ENCODE measurements around the gene KRT15. TPM values are rescaled to one million over a fixed set of nuclear protein-coding genes. Genes with fewer than 3 reads are reported as not detected.

Gene KRT15
- total and polyA plus RNA-seq, 2 of the 8 experiments (the other 6 are each of a cell fraction or from before 2014, with no cell fraction given) = 0.11 to 0.13 TPM

GRCh38 chr17:41521574-41522261, 3.0 kb upstream of the KRT15 start (continued):
- TF ChIP-seq NRF1 (IDR thresholded peaks at IDR 0.05; ENCODE audit: low read depth, low read length) (no peak), BACH1 (IDR thresholded peaks at IDR 0.05; ENCODE audit: low read length) (no peak), POLR2AphosphoS5 (IDR thresholded peaks at IDR 0.05; ENCODE audit: low read depth, low read length) (no peak), SP2 (IDR thresholded peaks at IDR 0.05; ENCODE audit: low read length) (no peak), EGR1 (IDR thresholded peaks at IDR 0.05; ENCODE audit: borderline replicate concordance, low read depth, low read length) (no peak), YY1 (IDR thresholded peaks at IDR 0.05; ENCODE audit: low read depth, low read length) (no peak), BCL11A (IDR thresholded peaks at IDR 0.05; ENCODE audit: low read depth in 2 of 2, low read length in 2 of 2) (no peak), CTBP2 (IDR thresholded peaks at IDR 0.05; ENCODE audit: borderline replicate concordance, insufficient read depth, insufficient read length, low read length) (no peak), KDM5A (IDR thresholded peaks at IDR 0.05; ENCODE audit: low read length) (no peak), RAD21 (IDR thresholded peaks at IDR 0.05 in 1 of 2, conservative IDR thresholded peaks at IDR 0.05 in 1 of 2; ENCODE audit: low read depth in 2 of 2, low read length in 2 of 2) (no peak), SRF (IDR thresholded peaks at IDR 0.05; ENCODE audit: low read depth, low read length) (no peak), SIN3A (conservative IDR thresholded peaks at IDR 0.05 in 1 of 2, IDR thresholded peaks at IDR 0.05 in 1 of 2; ENCODE audit: low read depth in 1 of 2, low read length in 2 of 2) (peak in 1 of 2 experiments; percentile 51; a peak in 1 of 4 replicates), NANOG (IDR thresholded peaks at IDR 0.05; ENCODE audit: insufficient read depth, low read depth, low read length, poor library complexity, severe bottlenecking) (no peak), TEAD4 (IDR thresholded peaks at IDR 0.05; ENCODE audit: low read depth, low read length) (peak; percentile 90), POLR2A (IDR thresholded peaks at IDR 0.05; ENCODE audit: control extremely low read depth in 1 of 2, low read depth in 2 of 2, low read length in 2 of 2) (no peak), ZNF274 (IDR thresholded peaks at IDR 0.05; ENCODE audit: borderline replicate concordance, extremely low read depth, low read length) (no peak), POU5F1 (IDR thresholded peaks at IDR 0.05; ENCODE audit: low read depth, low read length) (no peak)
